Spleen (tissue), 11 donors: ENCODE results near the gene LMNB1. TPM values are rescaled to one million over a fixed set of nuclear protein-coding genes. Genes with fewer than 3 reads are reported as not detected.

Source experiments
- DNase-seq: peaks from one replicate; pipeline ENCODE4 v3.0.0-alpha.2; 2020
- H3K27ac ChIP-seq, 8 donors: fragments of 200-600 bp; sonication (generic) in 7 of 8; 1 replicate in 4 of 8; 2 replicates in 4 of 8; pipeline versions ENCODE4 v1.5.0 to v1.8.0; 2016 to 2021; ENCODE audit warnings: inconsistent platforms in 4 of 8, mild to moderate bottlenecking in 4 of 8, moderate library complexity in 1 of 8
- H3K27me3 ChIP-seq, 7 donors: fragments of 200-600 bp; sonication (generic) in 6 of 7; replicated peaks in 1 of 7; 1 replicate in 4 of 7; 2 replicates in 3 of 7; pipeline versions ENCODE4 v1.5.0 to v1.8.0; 2016 to 2021; ENCODE audit warnings: inconsistent platforms in 3 of 7, mild to moderate bottlenecking in 1 of 7
- H3K36me3 ChIP-seq, 6 donors: fragments of 200-600 bp; sonication (generic) in 5 of 6; 1 replicate in 4 of 6; 2 replicates in 2 of 6; pipeline versions ENCODE4 v1.5.0 to v1.8.0; 2016 to 2021; ENCODE audit warnings: inconsistent platforms in 2 of 6
- H3K4me1 ChIP-seq, 6 donors: fragments of 200-600 bp; sonication (generic) in 5 of 6; 1 replicate in 3 of 6; 2 replicates in 3 of 6; pipeline versions ENCODE4 v1.5.0 to v1.8.0; 2016 to 2021; ENCODE audit warnings: inconsistent platforms in 3 of 6
- H3K4me3 ChIP-seq, 8 donors: fragments of 200-600 bp; sonication (generic) in 7 of 8; 1 replicate in 4 of 8; 2 replicates in 4 of 8; pipeline versions ENCODE4 v1.5.0 to v1.8.0; 2016 to 2021; ENCODE audit warnings: inconsistent platforms in 4 of 8, mild to moderate bottlenecking in 4 of 8, moderate library complexity in 2 of 8
- H3K9me3 ChIP-seq, 8 donors: fragments of 200-600 bp; sonication (generic) in 7 of 8; 1 replicate in 4 of 8; 2 replicates in 4 of 8; pipeline versions ENCODE4 v1.5.0 to v1.8.0; 2016 to 2021; ENCODE audit warnings: inconsistent platforms in 4 of 8
- CTCF ChIP-seq, 11 experiments: fragments of 200-600 bp in 7 of 11; fragments of 450-650 bp in 4 of 11; sonication (generic) in 4 of 11; IDR thresholded peaks in 8 of 11; conservative IDR thresholded peaks in 3 of 11; 1 replicate in 7 of 11; 2 replicates in 4 of 11; pipeline versions ENCODE4 v1.4.0 to v1.8.0; 2016 to 2021; ENCODE audit warnings: antibody characterized with exemption in 11 of 11, inconsistent platforms in 4 of 11, mild to moderate bottlenecking in 1 of 11
- POLR2A ChIP-seq, 3 donors: fragments of 450-650 bp; IDR thresholded peaks; one replicate each; pipeline ENCODE4 v1.5.1; 2017; ENCODE audit warnings: antibody characterized with exemption in 3 of 3, mild to moderate bottlenecking in 1 of 3
- POLR2AphosphoS5 ChIP-seq, 3 donors: sonication (generic); formaldehyde crosslinking; IDR thresholded peaks; one replicate each; pipeline ENCODE4 v1.5.1; 2017; ENCODE audit warnings: antibody characterized with exemption in 3 of 3
- WGBS, 5 donors: extraction: QIAGEN DNeasy Blood & Tissue Kit in 3 of 5; methylation state at CpG; one replicate each; pipeline versions ENCODE4 v1.1.5 to v1.1.7; 2013 to 2018; 5-methylcytosine and 5-hydroxymethylcytosine counted together
- intact Hi-C: fragments of 100-400 bp; cut with DNase I; formaldehyde crosslinking; loops from one replicate; pipeline ENCODE4 v1.15.0; 2023; ENCODE audit warnings: low total_unique reads
- polyA plus RNA-seq, 3 donors: library from polyadenylated mRNA; stranded (reverse); fragments of 200-250 nt; gene quantifications; one replicate each; pipeline ENCODE4 v1.2.1, GENCODE V29; 2013
- total RNA-seq, 7 donors: library from RNA; depleted of rRNA in 3 of 7; stranded (reverse); fragments of >200 nt in 3 of 7; fragmentation: NEBNext Ultra II Directional in 4 of 7; extraction: Animal tissue kit (Norgen Biotek cat#: 25700) in 4 of 7; gene quantifications; one replicate each; pipeline versions ENCODE4 v1.1.0 to v1.2.1, GENCODE V29; 2016 to 2021
- donor health status: healthy with polysubstance abuse.
- donor health status: DM: no; HTN: no; CAD: no; lungs with moderate emphysema.
- donor health status: DM: no; HTN: no; CAD: no.
- donor health status: Bipolar disorder and iron deficiency.
- donor health status: healthy.
- donor health status: DM: no; HTN: no; CAD: no.
- donor health status: DM: yes; HTN: yes; CAD: no.

LMNB1 gene
- total and polyA plus RNA-seq, 10 donors, result 7.5 to 68.8 (median 27.8) TPM

DNA sequence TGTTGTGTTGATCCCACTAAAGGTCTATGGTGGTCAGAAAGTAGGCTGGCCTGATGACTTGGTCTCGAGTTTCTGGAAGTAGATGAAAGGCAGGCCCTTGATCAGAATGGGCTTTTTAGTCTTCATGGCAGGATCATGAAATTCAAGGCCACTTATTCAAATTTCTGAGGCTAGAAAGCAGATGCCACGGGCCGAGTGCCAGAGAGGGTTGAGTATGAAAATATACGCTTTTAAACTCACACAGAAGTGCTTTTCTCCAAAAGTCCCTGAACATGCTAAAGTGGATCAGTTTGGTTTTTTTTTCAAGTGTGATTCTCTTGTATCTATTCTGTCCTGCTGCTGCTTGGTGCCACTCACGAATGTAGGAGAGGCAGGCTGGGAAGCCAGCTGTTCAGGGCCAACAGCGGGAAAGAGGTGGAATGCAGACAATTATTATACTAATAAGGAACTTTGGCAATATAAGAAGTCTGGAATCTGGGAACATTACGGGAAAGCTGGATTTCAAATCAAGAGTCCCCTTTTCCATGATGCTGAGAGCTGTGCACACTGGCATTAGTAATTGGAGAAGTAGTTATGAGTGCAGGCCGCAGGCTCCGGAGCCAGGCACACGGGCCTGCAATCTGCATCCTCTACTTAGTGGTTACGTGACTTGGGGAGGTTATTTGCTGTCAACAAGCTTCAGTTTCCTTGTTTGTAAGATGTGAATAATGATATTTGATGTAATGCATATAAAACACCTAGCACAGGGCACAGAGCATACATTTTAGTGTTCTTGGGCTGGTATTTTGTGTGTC, 95.8 kb downstream of the LMNB1 start:
- 72 to 80% (median 80%) methylated on average over 11 of the region's 11 CpGs for WGBS, 5 donors
- Histone ChIP-seq H3K27ac (peak overlapping the region in 4 of 8 donors; percentile 20 to 49 (median 40)), H3K9me3 (no peaks in the 10 kb centered on the region), H3K4me1 (peaks cover 2 to 29% (median 14%) of the 10 kb centered on the region in 6 donors), H3K4me3 (no peak overlapping the region), H3K27me3 (no peaks in the 10 kb centered on the region), H3K36me3 (peaks cover 0 to 17% (median 0%) of the 10 kb centered on the region in 6 donors)
- intact Hi-C loops, result no loop called here
- DNase-seq, result no peak
- TF ChIP-seq POLR2AphosphoS5 (IDR thresholded peaks at IDR 0.05), result peak in 1 of 3 donors; percentile 26
- no peak for TF ChIP-seq POLR2A (IDR thresholded peaks at IDR 0.05)
- TF ChIP-seq CTCF (IDR thresholded peaks at IDR 0.05 in 8 of 11, conservative IDR thresholded peaks at IDR 0.05 in 3 of 11), result no peak

GRCh38 chr5:126875303-126875785, 98.4 kb downstream of the LMNB1 start:
- Histone ChIP-seq H3K36me3 (peaks cover 0 to 22% (median 0%) of the 10 kb centered on the region in 6 donors), H3K9me3 (no peaks in the 10 kb centered on the region), H3K4me3 (no peak overlapping the region), H3K4me1 (peaks cover 0 to 15% (median 2%) of the 10 kb centered on the region in 6 donors), H3K27me3 (no peaks in the 10 kb centered on the region), H3K27ac (no peak overlapping the region)
- no peak for TF ChIP-seq POLR2A (IDR thresholded peaks at IDR 0.05)
- TF ChIP-seq CTCF (IDR thresholded peaks at IDR 0.05 in 8 of 11, conservative IDR thresholded peaks at IDR 0.05 in 3 of 11), result no peak
- TF ChIP-seq POLR2AphosphoS5 (IDR thresholded peaks at IDR 0.05), result no peak
- intact Hi-C loops, result no loop called here
- 79 to 90% (median 87%) methylated on average over 13 of the region's 13 CpGs for WGBS, 5 donors
- no peak for DNase-seq

DNA sequence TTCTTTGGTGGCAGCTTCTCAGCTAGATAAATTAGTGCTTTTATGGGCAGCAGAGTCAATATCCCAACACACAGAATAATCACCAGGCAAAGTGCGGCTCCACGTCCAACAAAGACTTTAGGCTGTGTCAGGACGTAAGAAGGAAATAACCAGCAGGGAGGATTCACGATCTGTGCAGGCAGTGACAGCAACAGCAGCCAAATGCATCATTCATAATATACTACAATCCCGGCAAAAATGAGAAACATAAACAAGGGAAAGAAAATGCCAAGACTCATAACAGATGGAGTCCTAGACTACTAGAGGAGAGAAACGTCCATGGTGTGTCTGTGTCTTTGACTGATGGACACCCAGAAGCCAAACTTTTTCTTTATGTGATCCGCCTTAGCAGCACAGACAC, 100.7 kb downstream of the LMNB1 start:
- 76 to 93% (median 82%) methylated on average over 7 of the region's 7 CpGs for WGBS, 5 donors
- Histone ChIP-seq H3K27ac (peak overlapping the region in 2 of 8 donors; percentile 4 to 35), H3K4me3 (no peak overlapping the region), H3K27me3 (no peaks in the 10 kb centered on the region), H3K4me1 (peaks cover 0 to 15% (median 0%) of the 10 kb centered on the region in 6 donors), H3K9me3 (no peaks in the 10 kb centered on the region), H3K36me3 (peaks cover 0 to 22% (median 0%) of the 10 kb centered on the region in 6 donors)
- TF ChIP-seq CTCF (IDR thresholded peaks at IDR 0.05 in 8 of 11, conservative IDR thresholded peaks at IDR 0.05 in 3 of 11) (no peak), POLR2AphosphoS5 (IDR thresholded peaks at IDR 0.05) (no peak), POLR2A (IDR thresholded peaks at IDR 0.05) (no peak)
- intact Hi-C loops, result no loop called here
- DNase-seq, result no peak

DNA sequence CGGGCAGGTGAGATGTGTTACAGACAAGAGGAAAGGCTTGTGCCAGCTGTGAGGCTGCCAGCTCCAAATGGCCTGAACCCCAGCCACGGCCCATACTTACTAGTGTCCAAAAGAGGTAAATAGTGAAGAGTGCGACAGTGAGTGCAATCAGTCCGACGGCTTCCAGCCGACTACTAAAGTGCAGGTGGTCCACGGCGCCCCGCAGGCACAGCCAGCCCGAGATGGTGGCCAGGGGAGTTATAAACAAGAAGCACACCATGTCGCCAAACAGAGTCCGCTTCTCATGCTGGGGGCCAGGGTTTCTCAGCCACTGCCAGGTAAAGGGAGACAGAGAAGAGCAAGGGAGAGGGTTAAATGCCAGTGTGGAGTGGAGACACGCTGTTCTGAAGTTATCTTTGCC, 101.1 kb downstream of the LMNB1 start:
- H3K27ac ChIP-seq, result no peak overlapping the region
- H3K36me3 ChIP-seq, result peaks cover 0 to 21% (median 0%) of the 10 kb centered on the region in 6 donors
- H3K4me1 ChIP-seq, result peaks cover 0 to 10% (median 0%) of the 10 kb centered on the region in 6 donors
- no peaks in the 10 kb centered on the region for H3K9me3 ChIP-seq
- no peak overlapping the region for H3K4me3 ChIP-seq
- no peaks in the 10 kb centered on the region for H3K27me3 ChIP-seq
- DNase-seq, result peak; percentile 59
- WGBS, 5 donors, result 93 to 95% (median 94%) methylated on average over 13 of the region's 13 CpGs
- intact Hi-C loops, result no loop called here
- TF ChIP-seq CTCF (IDR thresholded peaks at IDR 0.05 in 8 of 11, conservative IDR thresholded peaks at IDR 0.05 in 3 of 11) (no peak), POLR2A (IDR thresholded peaks at IDR 0.05) (no peak), POLR2AphosphoS5 (IDR thresholded peaks at IDR 0.05) (no peak)
